ENCODE results near the gene OR52J3.

The OR52J3 gene

GRCh38 chr11:5065027-5065426 lies 18.7 kb downstream of the OR52J3 start:
- H3K27ac ChIP-seq: no peak overlapping the region
- no peak for TF ChIP-seq CTCF (conservative IDR thresholded peaks at IDR 0.05)

- TF ChIP-seq CTCF (conservative IDR thresholded peaks at IDR 0.05): no peak
- H3K27ac ChIP-seq: no peak within 1 kb of the TSS
Measured at GRCh38 chr11:5069272-5069671, 22.9 kb downstream of the OR52J3 start, which contains the start of gene OR52E1. OR52E1 (plus strand) TSS chr11:5069572.

- H3K27ac ChIP-seq: no peak overlapping the region
- no peak for TF ChIP-seq CTCF (conservative IDR thresholded peaks at IDR 0.05)
Measured at GRCh38 chr11:5071799-5072198, 25.5 kb downstream of the OR52J3 start.

- TF ChIP-seq CTCF (conservative IDR thresholded peaks at IDR 0.05): no peak
- H3K27ac ChIP-seq: no peak overlapping the region
Measured at GRCh38 chr11:5081405-5081804, 35.1 kb downstream of the OR52J3 start.

GRCh38 chr11:5083602-5084001 lies 37.3 kb downstream of the OR52J3 start:
- no peak for TF ChIP-seq CTCF (conservative IDR thresholded peaks at IDR 0.05)
- H3K27ac ChIP-seq: no peak overlapping the region

- H3K27ac ChIP-seq: no peak overlapping the region
- TF ChIP-seq CTCF (conservative IDR thresholded peaks at IDR 0.05): no peak
Measured at GRCh38 chr11:5088556-5088955, 42.2 kb downstream of the OR52J3 start.

GRCh38 chr11:5090668-5091067 lies 44.3 kb downstream of the OR52J3 start:
- TF ChIP-seq CTCF (conservative IDR thresholded peaks at IDR 0.05): no peak
- H3K27ac ChIP-seq: no peak overlapping the region
